ENCODE data around the gene KRTAP9-9.
"Not testable (repeated sequence)": the region's sequence is repeated elsewhere in the genome, so short reads cannot be mapped to it uniquely, and the experiment has no call there.

Gene KRTAP9-9

GRCh38 chr17:41255381-41256290 is at the start of gene KRTAP9-9:
Gene KRTAP9-9 (plus strand): TSS chr17:41255384.
- not testable (repeated sequence) for H3K9ac ChIP-seq (ENCODE audit: low read depth in 1 of 2, low read length in 2 of 2); H3K27ac ChIP-seq (ENCODE audit: low read depth, low read length); H3K9me3 ChIP-seq (ENCODE audit: control insufficient read depth in 1 of 2, low read length in 2 of 2); H3K4me3 ChIP-seq (ENCODE audit: low read depth in 1 of 2, low read length in 2 of 2); H3K4me1 ChIP-seq (ENCODE audit: control insufficient read depth in 1 of 2, insufficient read depth in 2 of 2, low read length in 2 of 2); H3K36me3 ChIP-seq (ENCODE audit: control insufficient read depth in 1 of 2, insufficient read depth in 2 of 2, low read length in 2 of 2)
- H3K27me3 ChIP-seq (ENCODE audit: control insufficient read depth in 1 of 2, insufficient read depth in 2 of 2, low read length in 2 of 2): peaks cover 3 to 13% of the 10 kb centered on the region in 2 donors

GRCh38 chr17:41211845-41212466 is 43.2 kb upstream of the KRTAP9-9 start:
- H3K36me3 ChIP-seq (ENCODE audit: control insufficient read depth in 1 of 2, insufficient read depth in 2 of 2, low read length in 2 of 2): no peaks in the 10 kb centered on the region
- no peaks in the 10 kb centered on the region for H3K4me1 ChIP-seq (ENCODE audit: control insufficient read depth in 1 of 2, insufficient read depth in 2 of 2, low read length in 2 of 2)
- H3K27ac ChIP-seq (ENCODE audit: low read depth, low read length): no peak overlapping the region
- no peaks in the 10 kb centered on the region for H3K9me3 ChIP-seq (ENCODE audit: control insufficient read depth in 1 of 2, low read length in 2 of 2)
- peaks cover 5 to 12% of the 10 kb centered on the region in 2 donors for H3K27me3 ChIP-seq (ENCODE audit: control insufficient read depth in 1 of 2, insufficient read depth in 2 of 2, low read length in 2 of 2)
- no peak overlapping the region for H3K4me3 ChIP-seq (ENCODE audit: low read depth in 1 of 2, low read length in 2 of 2)
- H3K9ac ChIP-seq (ENCODE audit: low read depth in 1 of 2, low read length in 2 of 2): no peak overlapping the region

DNA sequence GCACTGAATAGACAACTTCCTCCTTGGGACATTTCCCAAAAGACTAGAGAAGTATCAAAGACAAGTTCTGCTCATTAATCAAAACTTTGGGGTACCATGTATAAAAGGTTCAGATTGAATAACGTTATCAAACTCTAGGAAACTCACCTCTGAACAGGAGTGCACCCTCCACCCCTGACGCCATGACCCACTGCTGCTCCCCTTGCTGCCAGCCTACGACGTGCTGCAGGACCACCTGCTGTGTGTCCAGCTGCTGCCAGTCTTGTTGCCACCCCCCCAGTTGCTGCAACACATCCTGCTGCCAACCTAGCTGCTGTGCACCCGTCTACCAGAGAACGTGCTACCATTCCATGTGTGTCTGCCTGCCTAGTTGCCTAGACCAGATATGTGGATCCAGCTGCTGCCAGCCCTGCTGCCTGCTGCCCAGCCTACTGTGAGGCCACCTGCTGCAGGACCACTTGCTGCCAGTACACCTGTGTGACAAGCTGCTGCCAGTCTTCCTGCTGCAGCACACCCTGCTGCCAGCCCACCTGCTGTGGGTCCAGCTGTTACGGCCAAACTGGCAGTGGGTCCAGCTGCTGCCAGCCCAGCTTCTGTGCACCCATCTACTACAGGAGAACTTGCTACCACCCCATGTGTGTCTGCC is 42.5 kb upstream of the KRTAP9-9 start:
- no peaks in the 10 kb centered on the region for H3K4me1 ChIP-seq (ENCODE audit: control insufficient read depth in 1 of 2, insufficient read depth in 2 of 2, low read length in 2 of 2)
- peaks cover 3 to 12% of the 10 kb centered on the region in 2 donors for H3K27me3 ChIP-seq (ENCODE audit: control insufficient read depth in 1 of 2, insufficient read depth in 2 of 2, low read length in 2 of 2)
- H3K36me3 ChIP-seq (ENCODE audit: control insufficient read depth in 1 of 2, insufficient read depth in 2 of 2, low read length in 2 of 2): no peaks in the 10 kb centered on the region
- H3K4me3 ChIP-seq (ENCODE audit: low read depth in 1 of 2, low read length in 2 of 2): no peak overlapping the region
- H3K9ac ChIP-seq (ENCODE audit: low read depth in 1 of 2, low read length in 2 of 2): no peak overlapping the region
- no peak overlapping the region for H3K27ac ChIP-seq (ENCODE audit: low read depth, low read length)
- H3K9me3 ChIP-seq (ENCODE audit: control insufficient read depth in 1 of 2, low read length in 2 of 2): no peaks in the 10 kb centered on the region

GRCh38 chr17:41215681-41216080 is 39.5 kb upstream of the KRTAP9-9 start:
- H3K27ac ChIP-seq (ENCODE audit: low read depth, low read length): no peak overlapping the region
- H3K9ac ChIP-seq (ENCODE audit: low read depth in 1 of 2, low read length in 2 of 2): no peak overlapping the region

GRCh38 chr17:41223821-41224220 is 31.4 kb upstream of the KRTAP9-9 start:
- H3K4me1 ChIP-seq (ENCODE audit: control insufficient read depth in 1 of 2, insufficient read depth in 2 of 2, low read length in 2 of 2): no peaks in the 10 kb centered on the region
- no peak overlapping the region for H3K4me3 ChIP-seq (ENCODE audit: low read depth in 1 of 2, low read length in 2 of 2)
- no peak overlapping the region for H3K9ac ChIP-seq (ENCODE audit: low read depth in 1 of 2, low read length in 2 of 2)
- no peaks in the 10 kb centered on the region for H3K9me3 ChIP-seq (ENCODE audit: control insufficient read depth in 1 of 2, low read length in 2 of 2)
- H3K36me3 ChIP-seq (ENCODE audit: control insufficient read depth in 1 of 2, insufficient read depth in 2 of 2, low read length in 2 of 2): no peaks in the 10 kb centered on the region
- no peak overlapping the region for H3K27ac ChIP-seq (ENCODE audit: low read depth, low read length)
- peaks cover 0 to 6% of the 10 kb centered on the region in 2 donors for H3K27me3 ChIP-seq (ENCODE audit: control insufficient read depth in 1 of 2, insufficient read depth in 2 of 2, low read length in 2 of 2)

More at GRCh38 chr17:41215681-41216080, 39.5 kb upstream of the KRTAP9-9 start:
- H3K27me3 ChIP-seq (ENCODE audit: control insufficient read depth in 1 of 2, insufficient read depth in 2 of 2, low read length in 2 of 2): peaks cover 0 to 8% of the 10 kb centered on the region in 2 donors
- no peaks in the 10 kb centered on the region for H3K4me1 ChIP-seq (ENCODE audit: control insufficient read depth in 1 of 2, insufficient read depth in 2 of 2, low read length in 2 of 2)
- no peak overlapping the region for H3K4me3 ChIP-seq (ENCODE audit: low read depth in 1 of 2, low read length in 2 of 2)
- H3K9me3 ChIP-seq (ENCODE audit: control insufficient read depth in 1 of 2, low read length in 2 of 2): no peaks in the 10 kb centered on the region
- H3K36me3 ChIP-seq (ENCODE audit: control insufficient read depth in 1 of 2, insufficient read depth in 2 of 2, low read length in 2 of 2): no peaks in the 10 kb centered on the region

DNA sequence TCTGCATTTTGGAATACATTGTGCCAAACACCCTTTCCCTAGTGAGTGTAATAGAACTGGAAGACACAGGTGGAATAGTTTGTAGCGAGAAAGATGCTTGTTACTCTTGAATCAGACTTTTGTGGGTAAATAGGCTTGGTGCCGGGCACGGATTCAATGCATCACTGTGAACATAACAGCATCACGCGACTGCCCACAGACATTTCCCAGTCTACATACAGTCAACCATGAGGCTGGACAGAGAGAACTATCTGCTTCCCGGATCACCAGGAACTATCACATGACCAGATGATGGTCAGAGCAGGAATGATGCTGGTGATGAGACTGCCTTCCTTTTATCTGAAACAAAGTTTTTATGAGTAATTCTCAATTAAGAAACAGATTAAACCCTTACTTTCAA is 29.1 kb upstream of the KRTAP9-9 start:
- H3K9me3 ChIP-seq (ENCODE audit: control insufficient read depth in 1 of 2, low read length in 2 of 2): no peaks in the 10 kb centered on the region

DNA sequence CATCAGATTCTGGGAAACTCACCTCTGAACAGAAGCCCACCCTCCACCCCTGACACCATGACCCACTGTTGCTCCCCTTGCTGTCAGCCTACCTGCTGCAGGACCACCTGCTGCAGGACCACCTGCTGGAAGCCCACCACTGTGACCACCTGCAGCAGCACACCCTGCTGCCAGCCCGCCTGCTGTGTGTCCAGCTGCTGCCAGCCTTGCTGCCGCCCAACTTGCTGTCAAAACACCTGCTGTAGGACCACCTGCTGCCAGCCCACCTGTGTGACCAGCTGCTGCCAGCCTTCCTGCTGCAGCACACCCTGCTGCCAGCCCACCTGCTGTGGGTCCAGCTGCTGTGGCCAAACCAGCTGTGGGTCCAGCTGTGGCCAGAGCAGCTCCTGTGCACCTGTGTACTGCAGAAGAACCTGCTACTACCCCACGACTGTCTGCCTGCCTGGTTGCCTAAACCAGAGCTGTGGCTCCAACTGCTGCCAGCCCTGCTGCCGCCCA is 28.5 kb upstream of the KRTAP9-9 start, which contains the start of gene KRTAP9-2:
Gene KRTAP9-2 (plus strand): TSS at position 51 of the 498 bp plus-strand sequence. CDS start 7 bp downstream, at position 58.
- not testable (repeated sequence) for H3K9ac ChIP-seq (ENCODE audit: low read depth in 1 of 2, low read length in 2 of 2); H3K36me3 ChIP-seq (ENCODE audit: control insufficient read depth in 1 of 2, insufficient read depth in 2 of 2, low read length in 2 of 2); H3K4me3 ChIP-seq (ENCODE audit: low read depth in 1 of 2, low read length in 2 of 2); H3K9me3 ChIP-seq (ENCODE audit: control insufficient read depth in 1 of 2, low read length in 2 of 2); H3K27me3 ChIP-seq (ENCODE audit: control insufficient read depth in 1 of 2, insufficient read depth in 2 of 2, low read length in 2 of 2); H3K4me1 ChIP-seq (ENCODE audit: control insufficient read depth in 1 of 2, insufficient read depth in 2 of 2, low read length in 2 of 2); H3K27ac ChIP-seq (ENCODE audit: low read depth, low read length)

More for the DNA sequence above, 29.1 kb upstream of the KRTAP9-9 start:
- H3K27me3 ChIP-seq (ENCODE audit: control insufficient read depth in 1 of 2, insufficient read depth in 2 of 2, low read length in 2 of 2): peaks cover 0 to 6% of the 10 kb centered on the region in 2 donors
- no peaks in the 10 kb centered on the region for H3K4me1 ChIP-seq (ENCODE audit: control insufficient read depth in 1 of 2, insufficient read depth in 2 of 2, low read length in 2 of 2)
- no peaks in the 10 kb centered on the region for H3K36me3 ChIP-seq (ENCODE audit: control insufficient read depth in 1 of 2, insufficient read depth in 2 of 2, low read length in 2 of 2)
- no peak overlapping the region for H3K27ac ChIP-seq (ENCODE audit: low read depth, low read length)
- no peak overlapping the region for H3K9ac ChIP-seq (ENCODE audit: low read depth in 1 of 2, low read length in 2 of 2)
- no peak overlapping the region for H3K4me3 ChIP-seq (ENCODE audit: low read depth in 1 of 2, low read length in 2 of 2)

- Histone ChIP-seq H3K27ac (ENCODE audit: low read depth, low read length) (no peak overlapping the region), H3K4me1 (ENCODE audit: control insufficient read depth in 1 of 2, insufficient read depth in 2 of 2, low read length in 2 of 2) (no peaks in the 10 kb centered on the region), H3K9ac (ENCODE audit: low read depth in 1 of 2, low read length in 2 of 2) (no peak overlapping the region), H3K9me3 (ENCODE audit: control insufficient read depth in 1 of 2, low read length in 2 of 2) (no peaks in the 10 kb centered on the region), H3K4me3 (ENCODE audit: low read depth in 1 of 2, low read length in 2 of 2) (no peak overlapping the region), H3K27me3 (ENCODE audit: control insufficient read depth in 1 of 2, insufficient read depth in 2 of 2, low read length in 2 of 2) (peaks cover 6 to 17% of the 10 kb centered on the region in 2 donors), H3K36me3 (ENCODE audit: control insufficient read depth in 1 of 2, insufficient read depth in 2 of 2, low read length in 2 of 2) (no peaks in the 10 kb centered on the region)
Measured at GRCh38 chr17:41230094-41230493, 25.1 kb upstream of the KRTAP9-9 start.

GRCh38 chr17:41231731-41232130 is 23.5 kb upstream of the KRTAP9-9 start:
- Histone ChIP-seq H3K27ac (ENCODE audit: low read depth, low read length) (no peak overlapping the region), H3K4me3 (ENCODE audit: low read depth in 1 of 2, low read length in 2 of 2) (no peak overlapping the region), H3K9me3 (ENCODE audit: control insufficient read depth in 1 of 2, low read length in 2 of 2) (no peaks in the 10 kb centered on the region), H3K27me3 (ENCODE audit: control insufficient read depth in 1 of 2, insufficient read depth in 2 of 2, low read length in 2 of 2) (peaks cover 6 to 17% of the 10 kb centered on the region in 2 donors), H3K4me1 (ENCODE audit: control insufficient read depth in 1 of 2, insufficient read depth in 2 of 2, low read length in 2 of 2) (no peaks in the 10 kb centered on the region), H3K9ac (ENCODE audit: low read depth in 1 of 2, low read length in 2 of 2) (no peak overlapping the region), H3K36me3 (ENCODE audit: control insufficient read depth in 1 of 2, insufficient read depth in 2 of 2, low read length in 2 of 2) (no peaks in the 10 kb centered on the region)
